ENCODE measurements around the gene ADORA2A.
A peak's percentile ranks its signal among the peaks of the same experiment; 100 is the strongest.

The ADORA2A gene

DNA sequence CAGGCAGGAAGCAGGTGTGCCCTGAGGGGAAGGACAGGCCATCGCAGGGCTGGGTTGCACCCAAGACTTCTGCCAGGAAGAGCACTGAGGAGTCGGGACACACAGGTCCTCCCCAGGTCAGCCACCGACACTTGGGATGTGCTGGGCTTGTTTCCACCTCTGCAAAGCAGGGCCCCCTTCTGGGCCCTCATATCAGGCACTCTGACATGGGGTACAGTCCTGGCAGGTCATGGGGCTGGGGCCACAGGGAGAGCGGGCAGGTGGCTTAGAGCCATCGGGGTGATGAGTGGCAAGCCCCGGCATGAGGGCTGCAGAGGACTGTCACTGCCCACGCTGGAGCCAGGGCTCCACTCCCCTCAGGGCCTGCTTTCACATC lies 7.9 kb upstream of the ADORA2A start:
- no peak for DNase-seq

DNA sequence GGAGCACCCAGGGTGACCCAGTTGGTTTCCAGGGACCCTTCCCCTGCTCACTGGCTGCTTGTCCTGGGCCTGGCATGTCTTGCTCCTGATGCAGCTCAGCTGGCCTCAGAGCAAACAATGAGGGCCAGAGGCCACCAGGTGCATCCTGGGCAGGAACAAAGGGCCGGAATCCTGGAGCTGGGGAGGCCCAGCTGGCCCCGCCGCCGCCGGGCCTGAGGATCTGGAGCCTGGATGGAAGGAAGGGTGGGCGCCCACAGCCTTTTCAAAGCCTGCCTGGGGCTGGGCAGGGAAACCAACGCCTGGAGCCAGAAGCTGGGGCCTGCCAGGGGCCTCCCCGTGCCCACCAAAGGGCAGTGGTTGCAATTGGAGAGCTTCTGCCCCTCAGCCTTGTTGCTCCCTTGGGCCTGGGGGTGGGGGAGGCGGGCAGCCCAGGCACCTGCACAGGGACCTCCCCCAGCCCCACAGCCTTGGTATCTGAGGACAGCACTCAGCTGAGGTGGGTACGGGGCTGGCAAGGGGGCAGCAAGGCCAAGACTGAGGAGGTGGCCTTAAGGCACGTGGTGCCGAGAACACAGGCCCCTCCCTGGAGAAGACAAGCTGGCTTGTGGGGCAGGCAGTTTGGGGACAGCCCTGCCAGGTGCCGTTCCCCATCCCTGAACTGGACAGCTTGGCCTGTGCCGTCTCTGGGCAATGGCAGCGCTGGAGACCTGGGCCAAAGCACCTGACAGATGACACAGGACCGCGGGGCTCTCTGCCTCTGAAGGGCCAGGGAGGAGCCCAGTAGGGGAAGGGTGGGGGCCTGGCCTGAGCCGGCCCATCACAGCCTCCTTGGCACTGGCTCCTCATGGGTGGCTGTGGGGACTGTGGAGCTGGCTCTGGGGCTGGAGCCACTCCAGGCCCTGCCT lies 7.1 kb upstream of the ADORA2A start:
- DNase-seq = no peak

DNA sequence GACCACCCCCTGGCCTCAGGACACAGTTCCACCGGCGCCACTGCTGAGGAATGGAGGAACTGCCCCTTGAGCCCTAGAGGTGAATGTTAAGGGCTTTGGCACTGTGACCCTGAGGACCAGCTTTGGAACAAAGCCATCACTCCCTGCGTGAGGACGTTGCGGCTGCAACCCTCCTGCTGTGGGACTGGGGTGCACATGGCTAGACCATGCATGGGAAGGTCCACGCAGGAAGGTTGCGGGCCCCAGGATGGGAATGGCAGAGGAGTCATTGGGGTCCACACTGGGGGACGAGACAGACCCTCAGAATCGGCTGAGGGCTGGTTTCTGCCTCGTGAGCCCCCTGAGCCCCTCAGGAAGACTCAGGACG lies 6.4 kb upstream of the ADORA2A start:
- DNase-seq = no peak

DNA sequence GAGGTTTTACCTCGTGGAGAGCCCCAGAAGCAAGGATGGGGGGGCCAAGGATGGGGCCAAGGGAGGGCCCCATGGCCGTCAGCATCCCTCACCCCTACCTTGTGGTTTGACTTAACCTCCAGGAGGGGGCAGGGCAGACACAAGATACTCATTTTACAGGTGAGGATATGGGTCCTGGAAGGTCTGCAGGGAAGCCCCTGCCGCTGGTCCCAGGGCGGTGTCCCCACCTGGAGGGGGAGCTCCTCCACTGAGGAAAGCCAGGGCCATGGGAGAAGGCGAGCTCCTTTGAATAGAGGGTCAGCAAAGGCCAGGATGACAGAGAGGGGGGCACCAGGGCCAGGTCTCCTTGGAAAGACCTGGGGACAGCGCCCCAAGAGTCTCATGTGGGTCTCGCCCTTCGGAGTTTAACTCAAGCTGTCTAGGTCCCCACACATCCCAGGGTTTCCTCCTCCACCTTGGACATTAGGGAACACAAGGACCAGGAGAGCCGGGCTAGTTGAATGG lies 5.9 kb upstream of the ADORA2A start:
- DNase-seq = no peak

DNA sequence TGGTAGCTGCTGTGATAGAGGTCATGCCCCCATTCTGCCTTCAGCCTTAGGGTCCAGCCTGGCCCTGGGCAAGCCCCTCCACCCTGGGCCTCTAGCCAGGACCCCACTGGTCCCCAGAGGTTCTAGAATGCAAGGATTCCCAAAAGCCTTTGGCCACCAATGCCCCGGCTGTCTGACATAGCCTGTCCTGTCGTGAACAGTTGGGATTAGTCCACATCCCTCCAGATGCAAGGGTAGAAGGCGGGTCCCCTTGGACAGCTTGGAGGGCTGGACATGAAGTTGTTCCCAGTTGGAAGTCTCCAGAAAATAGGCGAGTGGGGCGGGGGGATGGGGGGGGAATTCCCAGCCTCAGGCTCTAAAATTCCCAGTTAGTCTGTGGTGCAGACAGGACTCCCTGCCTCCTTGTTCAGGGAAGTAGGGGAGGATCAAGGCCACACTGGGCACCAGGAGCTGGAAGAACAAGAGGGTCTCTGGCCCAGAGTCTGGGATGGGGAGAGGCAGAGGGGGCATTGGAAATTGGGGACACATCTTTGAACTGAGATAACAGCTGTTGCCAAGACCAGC lies 5.2 kb upstream of the ADORA2A start:
- DNase-seq = no peak

DNA sequence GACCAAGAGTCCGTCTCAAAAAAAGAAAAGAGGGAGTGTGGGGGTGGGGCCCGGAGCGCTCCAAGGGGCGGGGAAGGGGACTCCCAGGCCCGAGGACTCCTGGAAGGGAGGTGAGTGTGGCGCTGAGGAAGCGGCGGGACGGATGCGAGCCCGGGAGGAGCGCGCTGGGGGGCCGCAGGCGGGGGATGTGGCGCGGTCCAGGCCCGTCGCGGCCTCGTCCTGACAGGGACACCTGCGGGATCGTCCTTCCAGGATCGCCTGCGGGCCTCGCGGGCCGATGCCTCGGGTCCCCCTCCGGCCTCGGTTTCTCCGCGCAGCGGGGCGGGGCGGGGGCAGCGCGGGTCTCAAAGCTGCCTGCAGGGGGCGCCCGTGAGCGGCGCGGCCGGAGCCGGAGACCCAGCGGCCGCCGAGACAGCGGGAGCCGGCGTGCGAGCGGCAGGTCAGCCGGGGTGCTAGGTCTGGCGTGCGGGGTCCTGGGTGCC lies 3.8 kb upstream of the ADORA2A start:
- peak in 1 of 2 experiments; percentile 22 for DNase-seq

DNA sequence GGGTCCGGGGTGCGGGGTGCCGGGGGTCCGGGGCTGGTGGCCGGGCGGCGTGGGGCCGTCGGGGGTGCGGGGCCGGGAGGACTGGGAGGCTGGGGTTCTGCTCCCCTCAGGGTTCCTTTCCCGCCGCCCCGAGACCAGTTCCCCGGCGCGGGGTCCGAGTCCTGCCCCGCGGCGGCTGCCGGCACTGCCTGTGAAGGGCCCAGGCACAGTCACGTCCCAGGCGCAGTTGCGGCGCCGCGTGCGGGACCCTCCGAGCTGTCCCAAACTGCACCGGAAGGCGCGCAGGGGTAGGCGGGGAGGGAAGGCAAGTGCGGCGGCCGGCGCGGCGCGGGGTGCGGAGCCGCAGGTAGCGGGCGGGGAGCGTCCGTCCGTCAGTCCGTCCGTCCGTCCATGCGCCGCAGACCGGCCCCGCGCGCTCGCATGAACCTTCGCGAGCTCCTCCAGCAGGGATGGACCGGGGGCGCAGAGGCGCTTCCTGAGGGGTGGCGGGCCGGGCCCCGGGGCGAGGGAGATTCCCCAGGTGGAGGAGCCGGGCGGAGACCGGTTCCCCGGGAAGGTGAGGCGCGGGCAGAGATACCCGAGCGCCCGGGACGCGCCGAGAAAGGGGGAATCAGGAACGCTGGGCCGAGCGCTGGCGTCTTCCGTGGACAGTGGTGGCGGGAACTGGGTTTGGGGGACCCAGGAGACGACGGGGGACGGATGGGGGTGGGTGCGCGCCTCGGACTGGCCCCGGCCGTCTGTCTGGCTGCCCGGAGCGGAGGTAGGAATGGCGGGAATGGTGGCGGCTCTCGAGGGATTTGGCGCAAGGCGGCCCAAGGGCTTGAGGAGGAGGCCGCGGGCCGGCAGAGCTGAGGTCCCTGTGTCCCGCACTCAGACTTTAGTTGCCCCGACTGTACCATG lies 3.1 kb upstream of the ADORA2A start:
- no peak for DNase-seq

DNA sequence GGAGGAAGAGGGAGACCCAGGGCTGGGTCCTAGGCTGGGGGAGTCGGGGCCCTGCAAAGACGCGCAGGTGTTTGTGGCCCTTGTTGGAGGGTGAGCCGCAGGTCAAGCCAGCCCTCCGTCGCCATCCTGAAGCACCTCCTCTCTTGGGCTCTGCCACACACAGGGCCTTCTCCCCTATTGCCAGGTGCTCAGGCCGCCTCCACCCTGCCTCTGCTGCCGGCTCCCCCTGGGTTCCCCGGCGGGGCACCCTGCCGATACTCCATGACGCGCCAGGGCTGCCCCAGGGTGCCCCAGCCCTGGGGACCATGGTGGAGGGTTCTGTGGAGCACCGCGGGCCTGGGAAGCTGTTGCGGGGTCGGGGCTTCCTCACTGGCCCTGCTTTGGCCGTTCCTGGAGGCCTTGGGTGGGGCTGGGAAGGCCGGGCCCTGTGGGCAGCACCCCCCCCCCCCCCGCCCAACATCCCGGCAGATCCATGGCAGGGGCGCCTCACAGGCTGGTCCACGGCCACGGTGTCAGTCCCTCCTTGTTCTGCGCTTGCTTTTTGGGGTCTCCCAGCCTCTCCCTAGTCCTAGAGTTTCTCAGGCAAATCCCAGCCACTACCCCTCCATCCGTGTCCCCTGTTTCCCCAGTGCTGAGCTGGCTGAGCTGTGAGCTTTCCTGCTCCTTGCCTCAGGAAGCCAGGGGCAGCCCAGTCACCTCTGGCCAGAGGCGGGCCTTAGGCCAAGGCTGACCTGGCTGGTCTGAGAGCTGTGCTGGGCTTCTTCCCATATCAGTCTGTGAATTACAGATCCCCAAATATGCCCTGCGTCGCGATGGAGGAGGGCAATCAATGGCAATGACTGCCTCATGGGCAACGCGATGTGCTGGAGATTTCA lies 2.3 kb upstream of the ADORA2A start:
- DNase-seq = no peak

DNA sequence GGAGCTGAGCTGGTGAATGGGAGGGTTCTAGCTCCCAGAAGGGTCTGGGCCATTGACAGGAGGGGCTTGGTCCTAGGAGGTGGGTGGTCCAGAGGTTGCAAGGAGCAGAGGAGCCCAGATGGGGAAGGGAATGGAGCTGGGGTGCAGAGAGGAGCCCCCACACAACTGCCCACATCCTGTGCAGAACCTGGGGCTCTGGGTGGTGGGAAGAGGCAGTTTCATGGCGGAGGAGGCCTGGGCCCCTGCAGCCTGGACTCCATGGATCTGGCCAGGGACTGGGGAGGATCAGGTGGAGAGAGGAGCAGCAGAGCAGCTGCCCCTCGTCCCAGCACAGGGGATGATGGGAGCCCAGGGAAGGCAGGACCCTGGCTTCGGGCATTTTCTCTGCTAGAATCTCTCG lies 963 bp upstream of the ADORA2A start:
- DNase-seq = no peak

DNA sequence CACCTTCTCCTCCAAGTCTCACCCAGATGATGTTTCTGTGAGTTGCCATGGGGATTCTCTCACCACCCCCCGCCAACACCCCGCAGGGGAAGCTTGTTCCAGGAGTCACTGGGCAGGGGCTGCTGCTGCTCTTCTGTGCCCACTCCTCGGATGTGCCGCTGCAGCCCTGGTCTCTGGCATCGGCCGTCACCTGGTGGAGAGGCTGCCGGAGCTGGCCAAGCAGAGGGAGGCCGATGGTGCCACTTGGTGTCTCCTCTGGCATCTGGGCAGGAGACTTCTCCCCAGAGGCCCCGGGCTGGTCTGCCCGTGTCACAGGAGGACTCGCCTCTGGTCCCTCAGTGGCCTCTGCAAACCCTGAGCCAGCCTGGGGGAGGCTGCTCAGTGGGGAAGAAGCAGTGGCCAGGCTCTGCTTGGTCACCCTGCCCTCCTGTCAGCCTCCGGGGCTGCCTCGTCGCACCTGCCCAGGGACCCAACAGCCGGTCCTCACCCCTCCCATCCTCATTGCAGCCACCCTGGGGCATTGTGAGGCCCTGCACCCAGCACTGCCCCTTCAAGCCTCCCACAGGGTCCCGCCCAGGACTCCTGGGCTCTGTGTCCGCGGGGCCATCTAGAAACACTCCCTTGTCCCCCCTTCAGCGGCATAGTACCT lies 424 bp upstream of the ADORA2A start:
- DNase-seq = no peak

DNA sequence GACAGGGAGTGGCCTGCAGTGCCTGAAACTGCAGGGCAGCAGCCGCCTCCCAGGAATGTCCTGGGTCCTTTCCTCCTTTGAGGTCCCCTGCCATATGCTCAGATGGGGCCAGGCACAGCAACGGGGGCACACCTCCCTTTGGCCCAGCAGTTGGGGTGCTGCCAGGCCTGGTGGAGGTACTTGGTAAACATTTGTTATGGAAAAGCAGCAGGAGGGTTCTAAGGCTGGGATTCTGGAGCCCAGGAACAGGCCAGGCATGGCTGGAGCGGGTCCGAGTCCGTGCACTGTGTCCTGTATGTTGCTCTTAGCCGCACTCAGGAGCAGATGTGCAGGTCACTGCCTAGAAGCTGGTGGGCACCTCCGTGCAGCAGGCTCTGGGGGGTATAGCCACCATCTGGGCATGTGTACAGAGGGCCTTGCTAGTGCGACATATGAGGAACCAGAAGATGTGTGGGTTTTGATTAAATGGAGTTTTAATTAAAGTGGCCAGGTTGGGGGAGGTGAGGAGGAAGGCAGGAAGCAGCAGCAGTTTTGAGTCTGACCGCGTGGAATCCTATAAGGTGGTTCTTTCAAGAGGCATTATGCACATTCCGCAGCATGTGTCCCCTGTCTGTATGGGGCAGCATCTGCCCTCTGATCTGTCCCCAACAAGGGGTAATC lies 1.5 kb downstream of the ADORA2A start:
- DNase-seq = no peak

DNA sequence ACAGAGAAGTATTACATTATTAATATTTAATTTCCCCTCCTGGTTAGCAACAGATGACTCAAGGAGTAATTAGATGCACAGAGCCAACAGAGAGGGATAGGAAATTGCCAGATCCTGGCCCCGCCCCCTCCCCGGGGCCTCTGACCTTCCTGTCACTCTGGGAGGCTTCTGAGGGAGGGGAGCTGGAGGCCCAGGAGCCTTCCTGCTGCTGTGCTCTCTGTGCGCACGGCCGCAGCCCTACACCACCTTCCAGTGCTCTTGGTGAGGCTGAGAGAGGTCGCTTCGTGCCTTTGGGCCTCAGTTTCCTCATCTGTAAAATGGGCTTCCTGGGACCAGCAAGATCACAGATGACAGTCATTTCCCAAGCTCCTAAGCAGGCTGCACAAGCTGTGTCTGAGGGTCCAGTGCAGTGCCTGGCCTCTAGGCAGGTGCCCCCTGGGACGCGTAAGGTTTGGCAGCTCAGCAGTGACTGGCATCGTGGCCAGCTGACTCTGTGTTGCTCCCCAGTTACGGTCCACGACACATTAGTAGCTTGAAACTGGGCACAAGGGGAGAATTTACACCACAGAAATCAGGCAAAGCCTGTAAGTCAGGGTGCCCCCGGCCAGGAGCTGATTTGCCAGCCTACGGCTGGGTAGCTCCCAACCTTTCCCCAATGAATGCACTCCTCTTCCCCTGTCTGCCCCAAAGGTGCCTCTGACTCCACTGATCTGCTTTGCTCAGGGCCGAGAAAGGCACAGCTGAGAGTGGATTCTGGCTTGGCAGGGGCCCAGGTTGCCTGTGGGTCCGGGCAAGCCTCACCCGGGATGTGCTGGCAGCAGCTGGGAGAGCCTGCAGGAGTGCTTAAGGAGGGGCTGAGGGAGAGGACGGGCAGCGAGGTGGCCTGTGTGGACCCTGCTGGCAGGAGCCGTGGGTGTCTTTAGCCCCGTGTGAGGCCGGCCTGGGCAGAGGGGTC lies 2.3 kb downstream of the ADORA2A start:
- DNase-seq = peak; percentile 44 to 62

DNA sequence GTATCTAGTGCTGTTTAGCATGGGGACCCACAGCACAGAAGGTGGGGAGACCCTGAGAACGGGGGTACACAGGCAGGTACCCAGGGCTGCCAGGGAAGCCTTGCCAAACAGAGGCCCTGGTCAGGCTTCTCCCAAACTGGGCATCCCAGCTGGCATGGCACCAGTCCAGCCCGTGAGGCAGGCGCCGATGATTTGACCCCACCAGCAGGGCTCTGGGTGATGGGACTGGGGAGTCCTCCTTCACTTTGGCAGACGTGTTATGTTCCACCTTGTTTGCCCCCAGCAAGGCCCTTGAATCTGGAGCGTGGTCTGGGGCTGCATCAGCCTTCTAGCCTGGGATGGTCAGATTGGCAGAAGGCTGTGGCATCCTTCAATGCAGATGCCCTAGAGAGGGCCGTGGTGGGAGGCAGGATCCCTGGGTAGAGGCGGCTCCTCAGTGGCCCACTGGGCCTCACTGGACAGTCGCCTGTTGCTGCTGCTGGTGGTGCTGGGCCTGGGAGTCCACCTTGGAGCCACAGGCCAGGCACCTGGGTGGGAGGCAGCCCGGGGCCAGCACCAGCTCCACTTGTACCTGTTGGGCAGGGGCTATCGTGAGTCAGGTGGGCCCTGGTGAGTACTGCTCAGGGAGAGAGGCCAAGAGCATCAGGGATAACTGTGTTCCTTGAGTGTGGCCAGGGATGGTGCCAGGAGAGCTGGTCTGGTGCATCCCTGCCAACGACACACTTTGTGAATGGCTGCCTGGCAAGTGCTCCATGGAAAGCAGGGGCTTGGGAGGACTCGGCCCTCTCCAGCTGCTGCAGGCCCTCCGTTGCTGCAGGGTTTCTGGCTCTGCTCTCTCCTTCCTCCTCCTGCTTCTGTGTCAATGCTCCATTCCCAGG lies 3.3 kb downstream of the ADORA2A start:
- DNase-seq = no peak

DNA sequence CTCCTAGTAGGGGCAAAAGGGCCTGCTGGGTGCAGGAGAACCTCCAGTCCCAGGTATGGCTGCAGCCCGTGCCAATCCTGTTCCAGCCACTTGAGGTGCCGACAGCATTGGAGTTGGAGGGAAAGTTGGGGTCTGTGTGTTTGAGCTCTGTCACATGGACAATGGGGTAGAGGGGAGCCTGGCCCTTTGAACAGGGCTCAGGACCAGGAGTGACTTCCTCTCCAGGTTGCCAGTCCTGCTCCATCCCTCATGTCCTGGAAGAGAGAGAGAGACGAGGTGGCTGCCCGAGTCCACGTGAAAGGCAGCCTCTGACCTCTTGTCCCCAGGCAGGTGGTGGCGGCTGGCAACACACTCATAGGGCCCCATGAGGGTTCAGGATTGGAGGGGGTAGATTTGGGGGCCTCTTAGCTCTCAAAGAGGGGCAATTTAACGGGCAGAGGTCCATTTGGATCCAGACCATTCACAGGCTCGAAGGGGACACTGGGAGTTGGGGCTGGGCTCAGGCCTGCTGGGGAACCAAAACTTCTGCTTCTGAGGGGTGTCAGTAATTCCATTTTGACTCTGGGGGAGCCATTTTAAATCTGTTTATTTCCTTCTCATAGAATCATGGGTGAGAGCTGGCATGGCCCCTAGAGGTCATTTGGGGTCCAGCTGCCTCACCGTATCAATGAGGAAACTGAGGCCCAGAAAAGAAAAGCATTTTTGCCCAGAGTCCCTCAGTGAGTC lies 4.1 kb downstream of the ADORA2A start:
- DNase-seq = no peak

DNA sequence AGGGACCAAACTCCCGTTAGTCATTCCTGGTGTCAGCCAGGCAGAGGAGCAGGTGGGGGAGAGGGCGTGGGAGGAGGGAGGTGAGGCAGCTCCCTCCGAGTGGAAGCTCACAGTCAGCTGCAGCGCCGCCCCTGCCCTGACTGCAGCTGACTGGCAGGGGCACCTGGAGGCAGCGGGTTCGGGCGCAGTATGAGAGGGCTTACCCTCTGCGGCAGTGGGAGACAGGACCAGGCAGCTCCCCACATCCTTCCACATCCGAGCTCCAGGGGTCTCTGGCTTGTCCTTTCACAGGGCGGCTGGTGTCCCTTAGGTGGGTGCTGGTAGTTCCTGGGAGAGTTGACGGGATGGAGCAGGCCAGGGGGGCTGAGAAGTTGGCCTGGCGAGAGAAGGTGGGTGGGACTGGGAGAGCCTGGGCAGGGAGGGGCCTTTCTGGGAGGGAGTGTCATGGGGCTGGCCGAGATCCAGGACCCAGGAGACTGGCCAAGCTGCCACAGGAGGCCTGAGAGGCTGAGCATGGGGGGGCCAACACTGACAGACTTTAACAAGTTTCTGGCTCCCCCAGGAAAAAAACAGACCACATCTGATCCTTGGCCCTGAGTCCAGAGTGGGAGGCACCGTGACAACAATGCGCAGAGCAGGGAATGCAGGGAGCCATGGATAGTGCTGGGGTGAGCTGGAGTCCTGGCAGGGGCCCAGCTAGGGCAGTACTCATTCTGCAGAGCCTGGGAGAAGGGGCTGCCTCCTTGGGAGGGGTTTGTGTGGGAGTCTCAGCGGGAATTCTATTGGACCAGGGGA lies 4.9 kb downstream of the ADORA2A start:
- no peak for DNase-seq

DNA sequence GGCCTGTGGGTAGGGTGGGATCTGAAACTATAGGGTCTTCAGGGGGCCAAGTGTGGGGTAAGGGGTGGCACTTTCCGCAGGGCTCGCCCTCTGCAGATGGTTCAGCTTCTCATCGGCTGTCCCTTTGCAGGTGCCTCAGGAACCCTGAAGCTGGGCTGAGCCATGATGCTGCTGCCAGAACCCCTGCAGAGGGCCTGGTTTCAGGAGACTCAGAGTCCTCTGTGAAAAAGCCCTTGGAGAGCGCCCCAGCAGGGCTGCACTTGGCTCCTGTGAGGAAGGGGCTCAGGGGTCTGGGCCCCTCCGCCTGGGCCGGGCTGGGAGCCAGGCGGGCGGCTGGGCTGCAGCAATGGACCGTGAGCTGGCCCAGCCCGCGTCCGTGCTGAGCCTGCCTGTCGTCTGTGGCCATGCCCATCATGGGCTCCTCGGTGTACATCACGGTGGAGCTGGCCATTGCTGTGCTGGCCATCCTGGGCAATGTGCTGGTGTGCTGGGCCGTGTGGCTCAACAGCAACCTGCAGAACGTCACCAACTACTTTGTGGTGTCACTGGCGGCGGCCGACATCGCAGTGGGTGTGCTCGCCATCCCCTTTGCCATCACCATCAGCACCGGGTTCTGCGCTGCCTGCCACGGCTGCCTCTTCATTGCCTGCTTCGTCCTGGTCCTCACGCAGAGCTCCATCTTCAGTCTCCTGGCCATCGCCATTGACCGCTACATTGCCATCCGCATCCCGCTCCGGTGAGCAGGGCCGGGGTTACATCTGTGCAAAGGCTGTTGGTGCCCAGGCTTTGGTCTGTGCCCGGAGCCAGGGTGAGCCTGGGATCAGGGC lies 5.8 kb downstream of the ADORA2A start:
- no peak for DNase-seq
